ACC112 (cell line): ENCODE measurements around the gene SNUPN.

Experiments used
- H2AFZ ChIP-seq: fragments of 200-600 bp; sonication (generic); one replicate; pipeline ENCODE4 v1.6.0; 2017; ENCODE audit warnings: antibody characterized with exemption, low read length; ENCODE audit not compliant: unreplicated experiment
- H3K27ac ChIP-seq: fragments of 200-600 bp; sonication (generic); 2 replicates; pipeline ENCODE4 v1.5.1; 2014; ENCODE audit warnings: low read depth, mild to moderate bottlenecking, antibody characterized with exemption, low read length, moderate library complexity
- H3K27me3 ChIP-seq: fragments of 200-600 bp; sonication (generic); 2 replicates; pipeline ENCODE4 v1.6.1; 2014; ENCODE audit warnings: mild to moderate bottlenecking, antibody characterized with exemption, low read length, moderate library complexity, mixed read lengths; ENCODE audit not compliant: insufficient read depth
- H3K36me3 ChIP-seq: fragments of 200-600 bp; sonication (generic); 2 replicates; pipeline ENCODE4 v1.6.1; 2016; ENCODE audit warnings: mild to moderate bottlenecking, antibody characterized with exemption, low read length, moderate library complexity, mixed read lengths; ENCODE audit not compliant: insufficient read depth
- H3K4me1 ChIP-seq: fragments of 200-600 bp; sonication (generic); one replicate; pipeline ENCODE4 v1.6.1; 2016; ENCODE audit warnings: low read length, mixed read lengths; ENCODE audit not compliant: insufficient read depth, unreplicated experiment, control insufficient read depth
- H3K4me3 ChIP-seq: fragments of 200-600 bp; sonication (generic); 2 replicates; pipeline ENCODE4 v1.5.1; 2014; ENCODE audit warnings: mild to moderate bottlenecking, low read depth, low read length
- H3K79me2 ChIP-seq: fragments of 200-600 bp; sonication (generic); one replicate; pipeline ENCODE4 v1.6.0; 2016; ENCODE audit warnings: low read length; ENCODE audit not compliant: control insufficient read depth, unreplicated experiment, insufficient read depth

SNUPN gene

GRCh38 chr15:75653347-75653913, 27.9 kb upstream of the SNUPN start:
- Histone ChIP-seq H3K27me3 (no peaks in the 10 kb centered on the region), H3K4me1 (peaks cover 54% of the 10 kb centered on the region), H3K36me3 (peaks cover 11% of the 10 kb centered on the region; the same call in 1 of the 2 replicates), H3K27ac (no peak overlapping the region), H2AFZ (no peak overlapping the region), H3K79me2 (peaks cover 94% of the 10 kb centered on the region), H3K4me3 (peak overlapping the region; percentile 96; the same call in 1 of the 2 replicates)

- Histone ChIP-seq H3K4me1 (peaks cover 54% of the 10 kb centered on the region), H3K4me3 (peak overlapping the region; percentile 96), H3K27ac (peak overlapping the region; percentile 44)
Observed at GRCh38 chr15:75651810-75652543, 26.5 kb upstream of the SNUPN start.

GRCh38 chr15:75650908-75651809, 25.6 kb upstream of the SNUPN start:
- Histone ChIP-seq H2AFZ (no peak overlapping the region), H3K79me2 (peaks cover 92% of the 10 kb centered on the region), H3K4me1 (peaks cover 60% of the 10 kb centered on the region), H3K4me3 (peak overlapping the region; percentile 96), H3K27me3 (no peaks in the 10 kb centered on the region), H3K27ac (peak overlapping the region; percentile 44), H3K36me3 (no peaks in the 10 kb centered on the region; the same call in 1 of the 2 replicates)

More at GRCh38 chr15:75651810-75652543, 26.5 kb upstream of the SNUPN start:
- H3K27me3 ChIP-seq: no peaks in the 10 kb centered on the region
- H3K36me3 ChIP-seq: peaks cover 4% of the 10 kb centered on the region; the same call in 1 of the 2 replicates
- H3K79me2 ChIP-seq: peaks cover 92% of the 10 kb centered on the region
- no peak overlapping the region for H2AFZ ChIP-seq

- peaks cover 84% of the 10 kb centered on the region for H3K79me2 ChIP-seq
- 0 out of 2 replicates have a peak overlapping the region, but pooled peaks have one; percentile 44 for H3K27ac ChIP-seq
- H2AFZ ChIP-seq: no peak overlapping the region
- peak overlapping the region; percentile 96 for H3K4me3 ChIP-seq
- H3K27me3 ChIP-seq: no peaks in the 10 kb centered on the region
- no peaks in the 10 kb centered on the region; the same call in 1 of the 2 replicates for H3K36me3 ChIP-seq
- peaks cover 61% of the 10 kb centered on the region for H3K4me1 ChIP-seq
Observed at GRCh38 chr15:75649848-75650247, 24.3 kb upstream of the SNUPN start.

GRCh38 chr15:75649045-75649761, 23.7 kb upstream of the SNUPN start:
- Histone ChIP-seq H3K79me2 (peaks cover 77% of the 10 kb centered on the region), H2AFZ (no peak overlapping the region), H3K36me3 (no peaks in the 10 kb centered on the region; the same call in 1 of the 2 replicates), H3K27ac (peak overlapping the region; percentile 89), H3K27me3 (no peaks in the 10 kb centered on the region), H3K4me3 (peak overlapping the region; percentile 96), H3K4me1 (peaks cover 57% of the 10 kb centered on the region)

- Histone ChIP-seq H3K27me3 (no peaks in the 10 kb centered on the region), H3K79me2 (peaks cover 70% of the 10 kb centered on the region), H3K27ac (peak overlapping the region; percentile 89), H3K4me3 (peak overlapping the region; percentile 96), H3K4me1 (peaks cover 54% of the 10 kb centered on the region), H2AFZ (peak overlapping the region; percentile 40), H3K36me3 (no peaks in the 10 kb centered on the region; the same call in 1 of the 2 replicates)
Observed at GRCh38 chr15:75648156-75649000, 22.9 kb upstream of the SNUPN start.

GRCh38 chr15:75647370-75648155, 22.0 kb upstream of the SNUPN start, which contains the start of gene SNX33:
Gene SNX33, plus strand, starts transcription at chr15:75647912. Its CDS starts 1,191 bp downstream, at chr15:75649103.
- H3K79me2 ChIP-seq: peaks cover 62% of the 10 kb centered on the region
- H3K36me3 ChIP-seq: no peaks in the 10 kb centered on the region; the same call in 1 of the 2 replicates
- H3K27ac ChIP-seq: peak within 1 kb of the TSS; percentile 89
- peak within 1 kb of the TSS; percentile 40 for H2AFZ ChIP-seq
- H3K4me3 ChIP-seq: peak within 1 kb of the TSS; percentile 96
- no peaks in the 10 kb centered on the region for H3K27me3 ChIP-seq
- peaks cover 46% of the 10 kb centered on the region for H3K4me1 ChIP-seq

- H3K79me2 ChIP-seq: peaks cover 56% of the 10 kb centered on the region
- peak overlapping the region; percentile 89 for H3K27ac ChIP-seq
- peak overlapping the region; percentile 35 for H2AFZ ChIP-seq
- no peaks in the 10 kb centered on the region for H3K27me3 ChIP-seq
- peaks cover 40% of the 10 kb centered on the region for H3K4me1 ChIP-seq
- peak overlapping the region; percentile 96 for H3K4me3 ChIP-seq
- H3K36me3 ChIP-seq: no peaks in the 10 kb centered on the region; the same call in 1 of the 2 replicates
Observed at GRCh38 chr15:75646944-75647364, 21.4 kb upstream of the SNUPN start.
